ENCODE measurements around the gene CREB3L2. TPM values are rescaled to one million over a fixed set of nuclear protein-coding genes. Genes with fewer than 3 reads are reported as not detected.

The CREB3L2 gene
- total RNA-seq, 1 experiment from 2014 or later: 60.6 TPM

DNA sequence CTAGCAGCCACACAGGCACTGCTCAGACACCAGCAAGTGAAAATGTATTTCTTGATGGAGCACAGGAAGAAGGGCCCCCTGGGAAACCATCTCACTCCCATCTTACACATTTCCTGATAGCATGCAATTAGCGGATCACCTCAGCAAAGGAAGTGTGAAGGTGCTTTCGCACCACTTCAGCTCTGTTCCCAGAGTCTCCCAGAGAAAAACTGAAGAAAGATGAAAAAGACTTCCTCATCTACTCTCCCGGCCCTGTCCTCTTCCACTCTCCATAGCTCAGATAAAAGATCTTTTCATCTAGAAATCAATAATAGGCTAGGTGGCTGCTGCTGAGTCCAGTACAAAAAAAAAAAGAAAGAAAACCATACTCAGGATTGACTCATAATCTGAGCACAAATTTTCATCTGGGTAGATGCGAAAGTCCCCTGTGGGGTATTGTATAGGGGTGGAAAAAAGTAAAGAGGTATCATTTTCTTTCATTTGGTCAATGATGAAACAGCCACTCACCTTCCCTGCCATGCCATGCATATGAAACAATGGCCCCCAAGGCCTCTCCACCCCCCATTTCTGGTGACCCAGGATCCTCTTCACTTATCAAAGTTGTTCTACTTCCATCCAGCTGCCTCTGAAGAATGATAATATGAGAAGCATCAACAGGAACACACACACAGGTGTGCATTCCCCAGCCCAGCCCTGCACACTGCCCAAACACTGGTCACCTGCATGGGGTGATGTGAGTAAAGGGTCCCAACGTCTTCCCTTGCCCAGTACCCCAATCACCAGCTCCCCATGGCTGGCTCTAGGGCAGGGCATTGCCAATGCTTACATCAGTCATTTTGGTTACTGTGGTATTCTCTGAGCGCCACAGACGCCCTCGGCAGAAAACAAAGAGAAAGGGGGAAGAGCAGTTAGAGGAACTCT lies 106.3 kb downstream of the CREB3L2 start:
- Mint-ChIP-seq H3K36me3 (peaks cover 66% of the 10 kb centered on the region), H3K9me3 (peaks cover 12% of the 10 kb centered on the region), H3K27me3 (ENCODE audit: low read depth) (no peaks in the 10 kb centered on the region), H3K4me1 (peaks cover 21% of the 10 kb centered on the region), H3K27ac (no peak overlapping the region), H3K4me3 (no peak overlapping the region)
- TF ChIP-seq KAT7 (CRISPR knock-in tag; IDR thresholded peaks at IDR 0.05; ENCODE audit: borderline replicate concordance) (no peak), SMAD3 (CRISPR knock-in tag; IDR thresholded peaks at IDR 0.05; ENCODE audit: borderline replicate concordance) (no peak), ATF1 (CRISPR knock-in tag; IDR thresholded peaks at IDR 0.05) (no peak), ATF6 (CRISPR knock-in tag; IDR thresholded peaks at IDR 0.05) (no peak), GABPB1 (CRISPR knock-in tag; IDR thresholded peaks at IDR 0.05) (no peak), STAT6 (CRISPR knock-in tag; conservative IDR thresholded peaks at IDR 0.05; ENCODE audit: low read depth) (no peak), MYBL2 (CRISPR knock-in tag; IDR thresholded peaks at IDR 0.05) (no peak)
- TF ChIP-seq, protein P1, sequence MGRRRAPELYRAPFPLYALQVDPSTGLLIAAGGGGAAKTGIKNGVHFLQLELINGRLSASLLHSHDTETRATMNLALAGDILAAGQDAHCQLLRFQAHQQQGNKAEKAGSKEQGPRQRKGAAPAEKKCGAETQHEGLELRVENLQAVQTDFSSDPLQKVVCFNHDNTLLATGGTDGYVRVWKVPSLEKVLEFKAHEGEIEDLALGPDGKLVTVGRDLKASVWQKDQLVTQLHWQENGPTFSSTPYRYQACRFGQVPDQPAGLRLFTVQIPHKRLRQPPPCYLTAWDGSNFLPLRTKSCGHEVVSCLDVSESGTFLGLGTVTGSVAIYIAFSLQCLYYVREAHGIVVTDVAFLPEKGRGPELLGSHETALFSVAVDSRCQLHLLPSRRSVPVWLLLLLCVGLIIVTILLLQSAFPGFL (CRISPR knock-in tag; IDR thresholded peaks at IDR 0.05; ENCODE audit: borderline replicate concordance): no peak
- TF ChIP-seq, protein P2, sequence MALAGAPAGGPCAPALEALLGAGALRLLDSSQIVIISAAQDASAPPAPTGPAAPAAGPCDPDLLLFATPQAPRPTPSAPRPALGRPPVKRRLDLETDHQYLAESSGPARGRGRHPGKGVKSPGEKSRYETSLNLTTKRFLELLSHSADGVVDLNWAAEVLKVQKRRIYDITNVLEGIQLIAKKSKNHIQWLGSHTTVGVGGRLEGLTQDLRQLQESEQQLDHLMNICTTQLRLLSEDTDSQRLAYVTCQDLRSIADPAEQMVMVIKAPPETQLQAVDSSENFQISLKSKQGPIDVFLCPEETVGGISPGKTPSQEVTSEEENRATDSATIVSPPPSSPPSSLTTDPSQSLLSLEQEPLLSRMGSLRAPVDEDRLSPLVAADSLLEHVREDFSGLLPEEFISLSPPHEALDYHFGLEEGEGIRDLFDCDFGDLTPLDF (CRISPR knock-in tag; IDR thresholded peaks at IDR 0.05): no peak
- DNase-seq (ENCODE audit: low spot score): no peak
- ChIA-PET POLR2A (no interaction called here), CTCF (no interaction called here)
- no peak for ATAC-seq

- peaks cover 12% of the 10 kb centered on the region for H3K9me3 Mint-ChIP-seq
- ChIA-PET CTCF (no interaction called here), POLR2A (no interaction called here)
- peaks cover 6% of the 10 kb centered on the region for H3K4me1 Mint-ChIP-seq
- no peaks in the 10 kb centered on the region for H3K27me3 Mint-ChIP-seq (ENCODE audit: low read depth)
- no peak overlapping the region for H3K4me3 Mint-ChIP-seq
- no peak overlapping the region for H3K27ac Mint-ChIP-seq
- ATAC-seq: no peak
- no peak for DNase-seq (ENCODE audit: low spot score)
- TF ChIP-seq ATF6 (CRISPR knock-in tag; IDR thresholded peaks at IDR 0.05) (no peak), MXD4 (CRISPR knock-in tag; IDR thresholded peaks at IDR 0.05; ENCODE audit: borderline replicate concordance) (no peak), GTF2I (CRISPR knock-in tag; conservative IDR thresholded peaks at IDR 0.05) (no peak), KAT7 (CRISPR knock-in tag; IDR thresholded peaks at IDR 0.05; ENCODE audit: borderline replicate concordance) (no peak), ZBTB43 (CRISPR knock-in tag; IDR thresholded peaks at IDR 0.05) (no peak), NR3C1 (CRISPR knock-in tag; conservative IDR thresholded peaks at IDR 0.05; ENCODE audit: low read depth) (no peak), ZNF423 (CRISPR knock-in tag; IDR thresholded peaks at IDR 0.05) (no peak)
- TF ChIP-seq, protein P1 (CRISPR knock-in tag; IDR thresholded peaks at IDR 0.05; ENCODE audit: borderline replicate concordance): no peak
- H3K36me3 Mint-ChIP-seq: peaks cover 65% of the 10 kb centered on the region
Measured at GRCh38 chr7:137893143-137893742, 108.6 kb downstream of the CREB3L2 start.
